ENCODE data around the gene GRID2IP. TPM values are rescaled to one million over a fixed set of nuclear protein-coding genes. Genes with fewer than 3 reads are reported as not detected.

The GRID2IP gene
- total RNA-seq, 3 donors from 2014 or later (not counting 1 experiment from before 2014, with no cell fraction given), result 0.39 to 0.45 (median 0.40) TPM

DNA sequence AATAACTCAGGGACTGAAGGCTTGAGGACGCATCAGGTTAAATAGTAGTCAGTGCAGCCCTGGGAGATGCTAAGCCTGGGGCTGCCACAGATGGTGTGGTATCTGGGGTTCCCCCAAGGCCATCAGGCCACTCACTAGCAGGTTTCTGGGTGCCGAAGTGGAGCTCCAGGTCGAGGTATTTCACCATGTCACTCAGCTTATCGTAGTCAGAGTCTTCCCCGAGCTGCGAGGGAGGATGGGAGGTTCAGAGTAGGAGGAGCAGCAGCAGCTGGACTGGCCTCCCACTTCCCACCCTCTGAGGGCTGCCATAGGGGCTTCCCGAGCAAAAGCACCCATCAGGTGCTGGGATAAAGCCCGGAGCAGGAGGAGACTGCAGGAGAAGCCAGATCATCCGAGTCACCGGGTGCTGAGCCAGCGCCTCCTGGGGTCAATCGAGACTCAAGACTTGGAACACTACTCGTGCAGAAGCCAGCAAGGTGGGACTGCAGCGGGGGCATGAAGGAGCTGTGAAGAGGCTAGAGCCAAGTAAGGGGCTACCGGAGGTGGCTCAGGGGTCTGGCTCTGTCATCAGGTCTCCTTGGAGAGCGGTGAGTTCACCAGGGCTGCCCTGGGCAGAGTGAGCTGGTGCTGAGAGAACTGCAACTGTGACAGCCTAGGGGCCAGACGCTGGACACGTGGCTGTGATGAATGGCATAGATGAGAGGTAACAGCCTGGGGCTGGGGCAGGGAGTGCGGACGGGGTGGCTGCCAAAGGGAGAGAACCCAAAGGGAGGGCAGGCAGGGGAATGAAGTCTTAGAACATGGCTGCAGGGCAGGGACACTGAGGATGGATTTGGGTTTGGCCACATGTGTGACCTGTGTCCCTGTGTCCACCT, 45.3 kb downstream of the GRID2IP start:
- H3K36me3 ChIP-seq (ENCODE audit: control insufficient read depth, insufficient read depth, low read length), result no peaks in the 10 kb centered on the region
- DNase-seq (no peak), ATAC-seq (no peak)
- WGBS (ENCODE audit: insufficient coverage), result 94% methylated on average over 20 of the region's 20 CpGs
- no peaks in the 10 kb centered on the region for H3K9me3 ChIP-seq (ENCODE audit: control insufficient read depth, insufficient read depth, low read length)
- H3K4me3 ChIP-seq (ENCODE audit: low read length), result no peak overlapping the region
- intact Hi-C loops (cut with micrococcal nuclease), result no loop called here
- peaks cover 0 to 16% of the 10 kb centered on the region in 2 donors for H3K4me1 Mint-ChIP-seq
- peaks cover 16% of the 10 kb centered on the region for H3K4me1 ChIP-seq (ENCODE audit: control insufficient read depth, insufficient read depth, low read length)
- H3K9me3 Mint-ChIP-seq, result no peaks in the 10 kb centered on the region
- TF ChIP-seq, protein P1, sequence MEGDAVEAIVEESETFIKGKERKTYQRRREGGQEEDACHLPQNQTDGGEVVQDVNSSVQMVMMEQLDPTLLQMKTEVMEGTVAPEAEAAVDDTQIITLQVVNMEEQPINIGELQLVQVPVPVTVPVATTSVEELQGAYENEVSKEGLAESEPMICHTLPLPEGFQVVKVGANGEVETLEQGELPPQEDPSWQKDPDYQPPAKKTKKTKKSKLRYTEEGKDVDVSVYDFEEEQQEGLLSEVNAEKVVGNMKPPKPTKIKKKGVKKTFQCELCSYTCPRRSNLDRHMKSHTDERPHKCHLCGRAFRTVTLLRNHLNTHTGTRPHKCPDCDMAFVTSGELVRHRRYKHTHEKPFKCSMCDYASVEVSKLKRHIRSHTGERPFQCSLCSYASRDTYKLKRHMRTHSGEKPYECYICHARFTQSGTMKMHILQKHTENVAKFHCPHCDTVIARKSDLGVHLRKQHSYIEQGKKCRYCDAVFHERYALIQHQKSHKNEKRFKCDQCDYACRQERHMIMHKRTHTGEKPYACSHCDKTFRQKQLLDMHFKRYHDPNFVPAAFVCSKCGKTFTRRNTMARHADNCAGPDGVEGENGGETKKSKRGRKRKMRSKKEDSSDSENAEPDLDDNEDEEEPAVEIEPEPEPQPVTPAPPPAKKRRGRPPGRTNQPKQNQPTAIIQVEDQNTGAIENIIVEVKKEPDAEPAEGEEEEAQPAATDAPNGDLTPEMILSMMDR (IDR thresholded peaks at IDR 0.05), result no peak
- no peak overlapping the region for H3K27ac ChIP-seq (ENCODE audit: low read length)
- no peaks in the 10 kb centered on the region for H3K27me3 ChIP-seq (ENCODE audit: control insufficient read depth, insufficient read depth, low read length)
- no peak overlapping the region for H3K27ac Mint-ChIP-seq
- no peaks in the 10 kb centered on the region for H3K36me3 Mint-ChIP-seq
- H3K4me3 Mint-ChIP-seq, result no peak overlapping the region
- H3K27me3 Mint-ChIP-seq (ENCODE audit: low read depth in 2 of 2), result no peaks in the 10 kb centered on the region

DNA sequence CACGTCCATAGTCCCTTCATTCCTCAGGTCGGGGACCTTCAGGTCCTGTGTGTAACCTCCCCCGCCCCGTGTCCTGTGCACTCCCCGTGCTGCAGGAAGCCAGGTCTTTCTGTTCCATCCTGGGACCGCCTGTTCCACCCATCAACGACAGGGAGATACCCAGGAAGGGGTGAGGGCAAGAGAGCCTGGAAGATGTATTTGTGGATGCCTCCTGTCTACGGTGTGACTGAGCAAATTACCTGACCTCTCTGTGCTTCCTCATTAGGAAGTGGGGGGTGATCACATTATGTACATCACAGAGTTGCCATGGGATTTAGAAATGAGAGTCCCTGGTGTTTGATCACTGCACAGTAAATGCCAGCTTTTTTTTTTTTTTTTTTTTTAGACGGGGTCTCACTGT, 46.3 kb downstream of the GRID2IP start:
- Histone ChIP-seq H3K4me1 (ENCODE audit: control insufficient read depth, insufficient read depth, low read length) (peaks cover 16% of the 10 kb centered on the region), H3K9me3 (ENCODE audit: control insufficient read depth, insufficient read depth, low read length) (no peaks in the 10 kb centered on the region), H3K27me3 (ENCODE audit: control insufficient read depth, insufficient read depth, low read length) (no peaks in the 10 kb centered on the region), H3K36me3 (ENCODE audit: control insufficient read depth, insufficient read depth, low read length) (no peaks in the 10 kb centered on the region), H3K4me3 (ENCODE audit: low read length) (peak overlapping the region; percentile 71), H3K27ac (ENCODE audit: low read length) (no peak overlapping the region)
- Mint-ChIP-seq H3K27ac (peak overlapping the region; percentile 81 to 92), H3K36me3 (no peaks in the 10 kb centered on the region), H3K27me3 (ENCODE audit: low read depth in 2 of 2) (no peaks in the 10 kb centered on the region), H3K4me1 (peaks cover 0 to 16% of the 10 kb centered on the region in 2 donors), H3K9me3 (no peaks in the 10 kb centered on the region), H3K4me3 (peak overlapping the region; percentile 97)
- intact Hi-C loops (cut with micrococcal nuclease), result no loop called here
- ATAC-seq (no peak), DNase-seq (no peak)
- WGBS (ENCODE audit: insufficient coverage), result 48% methylated on average over 9 of the region's 9 CpGs
- TF ChIP-seq, protein P1 (IDR thresholded peaks at IDR 0.05), result no peak

DNA sequence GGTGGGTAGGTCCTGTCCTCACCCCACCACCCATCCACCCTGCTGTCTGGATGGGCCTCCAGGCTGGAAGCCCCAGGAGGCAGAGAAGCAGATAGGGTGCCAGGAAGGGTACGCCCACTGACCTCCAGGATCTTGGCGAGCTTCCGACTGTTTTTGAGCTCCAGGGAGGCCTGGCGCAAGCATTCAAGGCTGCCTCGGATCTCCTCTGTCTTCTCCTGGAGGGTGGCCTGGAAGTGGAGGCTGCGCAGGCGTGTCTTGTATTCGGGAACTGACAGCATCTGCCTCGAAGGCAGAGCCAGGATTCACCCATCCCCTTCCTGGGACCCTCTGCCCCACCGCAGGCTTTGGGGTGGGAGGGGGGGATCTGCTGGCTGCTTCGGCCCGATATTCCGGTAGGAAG, 48.4 kb downstream of the GRID2IP start:
- ATAC-seq, result no peak
- DNase-seq, result no peak
- Histone ChIP-seq H3K36me3 (ENCODE audit: control insufficient read depth, insufficient read depth, low read length) (no peaks in the 10 kb centered on the region), H3K4me1 (ENCODE audit: control insufficient read depth, insufficient read depth, low read length) (peaks cover 16% of the 10 kb centered on the region), H3K27me3 (ENCODE audit: control insufficient read depth, insufficient read depth, low read length) (no peaks in the 10 kb centered on the region), H3K4me3 (ENCODE audit: low read length) (no peak overlapping the region), H3K9me3 (ENCODE audit: control insufficient read depth, insufficient read depth, low read length) (no peaks in the 10 kb centered on the region), H3K27ac (ENCODE audit: low read length) (no peak overlapping the region)
- TF ChIP-seq, protein P1 (IDR thresholded peaks at IDR 0.05), result no peak
- Mint-ChIP-seq H3K4me3 (no peak overlapping the region), H3K27ac (no peak overlapping the region), H3K9me3 (no peaks in the 10 kb centered on the region), H3K36me3 (no peaks in the 10 kb centered on the region), H3K27me3 (ENCODE audit: low read depth in 2 of 2) (no peaks in the 10 kb centered on the region), H3K4me1 (peaks cover 0 to 16% of the 10 kb centered on the region in 2 donors)
- intact Hi-C loops (cut with micrococcal nuclease), result no loop called here
- WGBS (ENCODE audit: insufficient coverage), result 72% methylated on average over 13 of the region's 13 CpGs

All from natural killer cell (primary cell).